OCI-LY3 (cell line): ENCODE measurements around the gene PCGF6.

Source experiments
- CTCF ChIP-seq: fragments of 200-600, 300-600 bp; sonication (generic); IDR thresholded peaks from 2 replicates; pipeline ENCODE4 v1.5.1; 2014; ENCODE audit warnings: antibody characterized with exemption, low read length, low read depth
- EZH2phosphoT487 ChIP-seq: fragments of 200-600 bp; shearing (Covaris generic); IDR thresholded peaks from 2 replicates; pipeline ENCODE4 v1.6.1; 2018; ENCODE audit warnings: antibody characterized with exemption, mixed run types, low read depth

DNA sequence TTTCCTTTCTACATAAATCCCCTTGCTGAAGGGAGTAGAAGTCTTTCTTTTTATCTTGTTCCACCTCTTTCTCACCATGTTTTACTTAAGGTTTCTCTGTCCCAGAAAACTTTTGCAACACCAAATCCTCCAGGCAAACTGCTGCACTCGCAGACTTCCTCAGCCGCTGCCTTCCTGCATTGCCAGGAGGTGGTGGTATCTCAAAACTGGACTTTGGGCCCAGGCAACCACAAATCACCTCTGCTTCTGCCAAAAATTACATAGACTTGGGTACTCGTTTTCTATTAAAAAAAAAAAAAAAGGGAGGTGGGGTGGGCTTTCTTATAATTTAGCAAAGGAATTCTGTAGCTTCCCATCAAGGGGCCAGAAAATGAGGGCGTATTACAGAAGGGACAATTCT is 59.4 kb downstream of the PCGF6 start:
- TF ChIP-seq CTCF (no peak), EZH2phosphoT487 (no peak)
